Stimulated activated CD4-positive, alpha-beta T cell treated with anti-CD3 and anti-CD28 coated beads, Interleukin-2, amount 100 ng/mL, for 4 hours (primary cell): ENCODE data around the gene ADGRV1.
"Not testable (repeated sequence)": the region's sequence is repeated elsewhere in the genome, so short reads cannot be mapped to it uniquely, and the experiment has no call there.

ENCODE experiments used
- DNase-seq: peaks from one replicate; pipeline ENCODE4 v3.0.0-alpha.2; 2020; ENCODE audit warnings: low read depth

Gene ADGRV1

DNA sequence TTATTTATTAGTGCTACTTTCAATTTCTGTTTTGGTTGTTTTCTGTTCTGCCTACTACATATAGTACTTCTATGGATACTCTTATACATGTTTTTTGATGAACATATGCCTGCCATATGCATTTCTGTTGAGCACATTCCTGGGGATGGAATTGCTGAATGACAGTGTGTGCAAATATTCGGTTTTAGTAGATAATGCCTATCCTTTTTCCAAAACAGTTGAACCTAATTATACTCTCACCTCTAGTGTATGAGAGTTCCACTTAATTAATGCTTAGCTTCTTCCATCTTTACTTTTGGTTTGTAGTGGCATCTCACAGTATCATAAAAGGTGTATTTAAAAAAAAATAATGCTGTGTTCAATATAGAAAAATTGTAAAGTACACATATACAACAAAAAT, 96.8 kb downstream of the ADGRV1 start:
- no peak for DNase-seq

DNA sequence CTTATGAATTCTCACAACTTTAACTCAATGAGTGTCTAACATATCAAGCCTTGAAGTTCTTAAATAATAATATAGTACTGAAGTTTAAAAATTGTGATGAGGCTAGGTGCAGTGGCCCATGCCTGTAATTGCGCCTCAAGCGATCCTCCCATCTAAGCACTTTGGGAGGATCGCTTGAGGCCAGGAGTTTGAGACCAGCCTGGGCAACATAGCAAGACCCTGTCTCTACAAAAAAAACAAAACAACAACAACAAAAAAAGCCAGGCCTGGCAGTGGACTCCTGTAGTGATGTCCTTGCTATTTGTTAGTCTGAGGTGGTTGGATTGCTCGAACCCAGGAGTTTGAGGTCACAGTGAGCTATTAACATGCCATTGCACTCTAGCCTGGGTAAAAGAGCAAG, 98.4 kb downstream of the ADGRV1 start:
- no peak for DNase-seq

- DNase-seq = no peak
These were observed 99.2 kb downstream of the ADGRV1 start for GRCh38 chr5:90657788-90658187.

- no peak for DNase-seq
These were observed 100.0 kb downstream of the ADGRV1 start for GRCh38 chr5:90658620-90659019.

- DNase-seq = not testable (repeated sequence)
These were observed 109.5 kb downstream of the ADGRV1 start for GRCh38 chr5:90668079-90668565.

- DNase-seq = no peak
These were observed 116.6 kb downstream of the ADGRV1 start for GRCh38 chr5:90675222-90675621.

GRCh38 chr5:90680921-90681563, 122.4 kb downstream of the ADGRV1 start:
- no peak for DNase-seq

- no peak for DNase-seq
These were observed 123.7 kb downstream of the ADGRV1 start for GRCh38 chr5:90682278-90682677.

- no peak for DNase-seq
These were observed 126.9 kb downstream of the ADGRV1 start for GRCh38 chr5:90685425-90686022.

GRCh38 chr5:90686363-90686762, 127.8 kb downstream of the ADGRV1 start:
- DNase-seq = not testable (repeated sequence)

DNA sequence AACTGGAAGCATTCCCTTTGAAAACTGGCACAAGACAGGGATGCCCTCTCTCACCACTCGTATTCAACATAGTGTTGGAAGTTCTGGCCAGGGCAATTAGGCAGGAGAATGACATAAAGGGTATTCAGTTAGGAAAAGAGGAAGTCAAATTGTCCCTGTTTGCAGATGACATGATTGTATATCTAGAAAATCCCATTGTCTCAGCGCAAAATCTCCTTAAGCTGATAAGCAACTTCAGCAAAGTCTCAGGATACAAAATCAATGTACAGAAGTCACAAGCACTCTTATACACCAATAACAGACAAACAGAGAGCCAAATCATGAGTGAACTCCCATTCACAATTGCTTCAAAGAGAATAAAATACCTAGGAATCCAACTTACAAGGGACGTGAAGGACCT, 128.9 kb downstream of the ADGRV1 start:
- not testable (repeated sequence) for DNase-seq

- no peak for DNase-seq
These were observed 130.5 kb downstream of the ADGRV1 start for GRCh38 chr5:90689064-90689463.

- no peak for DNase-seq
These were observed 131.7 kb downstream of the ADGRV1 start for GRCh38 chr5:90690307-90690706.

DNA sequence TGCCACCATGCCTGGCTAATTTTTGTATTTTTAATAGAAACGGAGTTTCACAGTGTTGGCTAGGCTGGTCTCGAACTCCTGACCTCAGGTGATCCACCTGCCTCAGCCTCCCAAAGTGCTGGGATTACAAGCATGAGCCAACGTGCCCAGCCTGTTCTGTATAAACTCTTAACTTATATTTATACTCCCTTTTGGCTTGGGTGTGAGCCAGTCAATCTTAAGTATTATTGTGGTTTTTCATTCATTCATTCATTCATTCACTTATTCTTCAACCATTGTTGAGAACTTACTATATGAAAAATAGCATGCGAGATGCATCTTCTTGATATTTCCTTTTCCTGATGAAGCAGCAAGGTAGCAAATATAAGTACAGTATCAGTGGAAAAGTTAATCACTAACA, 132.9 kb downstream of the ADGRV1 start:
- no peak for DNase-seq

GRCh38 chr5:90696153-90696552, 137.6 kb downstream of the ADGRV1 start:
- DNase-seq = no peak

DNA sequence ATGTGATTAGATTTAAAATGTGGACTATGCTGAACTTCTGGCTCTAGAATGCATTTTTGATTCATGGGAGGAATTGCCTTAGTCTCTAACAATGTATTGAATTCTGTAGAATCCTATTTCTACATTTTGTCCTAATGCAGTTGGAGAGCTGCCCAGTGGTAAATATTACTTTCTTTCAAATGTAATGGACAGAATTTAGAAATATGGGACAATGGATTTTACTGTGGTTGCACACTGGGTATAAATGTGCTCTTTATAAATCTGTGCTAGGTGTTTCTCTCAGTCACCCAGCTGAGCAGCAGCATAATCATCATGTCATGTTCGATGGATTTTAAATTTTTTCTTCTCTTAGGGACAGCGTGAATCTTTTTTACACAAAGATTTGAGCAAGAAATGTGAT, 141.7 kb downstream of the ADGRV1 start:
- no peak for DNase-seq

DNA sequence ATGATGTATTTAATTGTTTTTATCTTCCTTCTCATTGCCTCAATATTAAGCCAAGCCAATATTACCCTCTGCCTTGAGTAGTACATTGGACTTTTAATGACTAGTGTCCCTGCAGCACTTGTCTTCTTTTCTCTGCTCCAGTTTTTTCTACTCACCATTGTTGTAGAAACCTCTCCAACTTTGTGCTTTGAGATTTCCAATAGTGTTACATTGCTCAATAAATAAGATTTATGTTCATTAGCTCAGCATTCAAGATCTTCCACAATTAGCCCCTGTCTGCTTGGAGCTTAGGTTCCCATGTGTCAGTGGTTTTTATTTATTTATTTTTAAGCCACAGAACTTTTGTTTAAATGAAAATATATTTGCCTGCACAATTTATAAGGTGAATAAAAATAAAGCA, 145.3 kb downstream of the ADGRV1 start:
- DNase-seq = no peak

GRCh38 chr5:90707698-90708097, 149.1 kb downstream of the ADGRV1 start:
- DNase-seq = no peak

DNA sequence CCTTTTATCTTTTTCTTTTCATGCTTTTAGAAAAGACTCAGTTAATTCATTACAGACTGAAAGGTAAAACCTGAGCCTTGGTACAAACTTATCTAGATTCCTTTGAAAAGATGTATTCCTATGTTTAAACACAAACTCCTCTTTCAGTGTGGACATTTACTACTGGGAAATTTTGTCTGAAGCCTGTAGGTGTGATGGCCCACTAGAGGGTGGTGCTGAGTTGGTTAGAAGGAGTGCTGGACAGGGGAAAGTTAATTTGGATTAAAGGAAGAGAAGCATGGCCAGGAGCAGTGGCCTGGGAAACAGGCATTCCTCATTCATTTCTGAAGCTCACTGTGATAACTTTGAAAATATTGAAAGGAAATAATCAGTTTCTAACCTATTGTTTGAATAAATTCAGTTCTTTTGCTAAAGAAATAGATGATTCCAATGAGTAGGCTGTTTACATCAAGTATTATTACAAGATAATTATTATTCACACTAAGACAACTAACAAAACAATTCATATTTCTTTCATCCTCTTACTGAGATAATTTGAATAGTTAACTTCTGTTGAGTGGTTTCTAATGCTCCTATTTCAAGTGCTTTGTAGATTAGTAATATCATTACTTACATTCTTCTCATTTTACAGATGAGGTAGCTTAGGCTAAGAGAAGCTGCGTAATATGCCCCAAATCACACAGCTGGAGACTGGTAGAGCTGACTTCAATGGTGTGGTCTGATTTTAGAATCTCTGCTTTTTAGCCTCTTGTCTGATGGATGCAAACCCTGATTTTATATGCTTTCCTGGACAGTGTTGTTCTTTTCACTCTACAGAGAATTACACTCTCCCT, 150.9 kb downstream of the ADGRV1 start:
- DNase-seq = no peak

- no peak for DNase-seq
These were observed 159.8 kb downstream of the ADGRV1 start for GRCh38 chr5:90718387-90718786.

DNA sequence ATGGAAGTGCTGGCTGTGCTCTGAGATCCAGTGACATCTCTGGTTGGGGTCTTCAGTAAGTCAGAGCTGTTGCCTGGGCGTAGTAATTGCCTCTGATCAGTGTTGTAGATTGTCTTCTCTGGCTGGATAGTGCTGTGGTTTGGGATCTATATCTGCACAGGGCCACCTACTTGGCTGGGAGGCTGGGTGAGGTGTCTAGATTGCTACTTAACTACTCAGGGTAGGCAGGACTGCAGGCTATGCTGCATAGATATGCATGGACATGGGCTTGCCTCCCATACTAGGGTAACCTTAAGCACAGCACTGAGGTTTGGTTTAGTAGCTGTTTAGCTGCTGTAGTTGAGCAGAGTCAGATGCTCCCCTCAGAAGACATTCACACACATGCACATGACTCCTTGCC, 181.0 kb downstream of the ADGRV1 start:
- DNase-seq = no peak

DNA sequence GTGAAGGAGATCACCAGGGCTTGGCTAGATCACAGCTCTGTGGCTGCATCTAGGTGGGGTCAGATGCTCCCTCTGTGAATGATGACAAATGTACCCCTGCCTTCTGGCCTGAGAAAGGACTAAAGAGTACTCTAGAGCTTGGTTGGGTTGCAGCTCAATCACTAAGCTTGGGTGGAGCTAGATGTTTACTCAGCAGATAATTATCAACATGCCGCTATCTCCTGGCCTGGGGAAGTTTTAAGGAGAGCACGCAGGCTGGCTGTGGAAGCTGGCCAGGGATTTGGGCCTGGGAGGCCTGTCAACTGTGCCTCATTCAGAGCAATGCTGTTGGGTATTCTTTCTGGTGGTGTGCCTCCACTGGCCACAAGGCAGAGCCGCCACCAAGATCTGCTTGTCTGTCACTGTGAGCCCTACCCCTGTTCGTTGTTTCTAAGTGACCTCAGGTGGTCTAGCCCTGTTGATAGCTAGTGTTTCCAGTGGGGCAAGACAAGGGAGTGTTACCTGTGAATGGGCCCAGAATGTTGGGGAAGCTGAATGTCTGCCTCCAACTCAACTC, 181.7 kb downstream of the ADGRV1 start:
- no peak for DNase-seq
